SK-N-SH treated with all-trans-retinoic acid at 6 μM for 48 hours (cell line): Measurements from ENCODE around the gene OR51B6.
A peak's percentile ranks its signal among the peaks of the same experiment; 100 is the strongest.
"Not testable (repeated sequence)": the region's sequence is repeated elsewhere in the genome, so short reads cannot be mapped to it uniquely, and the experiment has no call there.

Experiments used
- ATAC-seq: fragments of 200-7000 bp; cut with Tn5 transposase; 3 replicates; pipeline ENCODE4 v1.9.1; 2020; ENCODE audit warnings: mild to moderate bottlenecking, moderate library complexity
- ARNTL ChIP-seq: fragments of 450-650 bp; formaldehyde crosslinking; IDR thresholded peaks from 2 replicates; pipeline ENCODE4 v1.5.0; 2020; ENCODE audit warnings: low read depth, mild to moderate bottlenecking, moderate library complexity, borderline replicate concordance
- BACH2 ChIP-seq: fragments of 250-450 bp; sonication (Bioruptor Pico); IDR thresholded peaks from 2 replicates; pipeline ENCODE4 v1.9.0; 2021; ENCODE audit warnings: mild to moderate bottlenecking, borderline replicate concordance
- CREB5 ChIP-seq: fragments of 250-450 bp; sonication (Bioruptor Pico); IDR thresholded peaks from 2 replicates; pipeline ENCODE4 v1.5.1; 2020; ENCODE audit warnings: low read depth, mild to moderate bottlenecking, moderate library complexity
- CSDC2 ChIP-seq: fragments of 250-450 bp; sonication (Bioruptor Pico); IDR thresholded peaks from 2 replicates; pipeline ENCODE4 v1.5.0; 2020; ENCODE audit warnings: mild to moderate bottlenecking, moderate library complexity
- CSRNP3 ChIP-seq: fragments of 250-450 bp; sonication (Bioruptor Pico); IDR thresholded peaks from 2 replicates; pipeline ENCODE4 v1.5.1; 2021; ENCODE audit warnings: mild to moderate bottlenecking, moderate library complexity
- ESRRG ChIP-seq: fragments of 250-450 bp; sonication (Bioruptor Pico); IDR thresholded peaks from 2 replicates; pipeline ENCODE4 v1.6.1; 2021; ENCODE audit warnings: mild to moderate bottlenecking
- ISL1 ChIP-seq: fragments of 250-450 bp; sonication (Bioruptor Pico); IDR thresholded peaks from 2 replicates; pipeline ENCODE4 v2.1.2; 2022; ENCODE audit warnings: mild to moderate bottlenecking, moderate library complexity
- OSR1 ChIP-seq: fragments of 250-450 bp; sonication (Bioruptor Pico); IDR thresholded peaks from 2 replicates; pipeline ENCODE4 v1.8.0; 2022; ENCODE audit warnings: moderate library complexity, mild to moderate bottlenecking, inconsistent platforms
- PATZ1 ChIP-seq: fragments of 250-450 bp; sonication (Bioruptor Pico); IDR thresholded peaks from 2 replicates; pipeline ENCODE4 v1.8.0; 2020; ENCODE audit warnings: mild to moderate bottlenecking, moderate library complexity, borderline replicate concordance
- PPARA ChIP-seq: fragments of 250-450 bp; sonication (Bioruptor Pico); IDR thresholded peaks from 2 replicates; pipeline ENCODE4 v1.5.0; 2020; ENCODE audit warnings: mild to moderate bottlenecking, borderline replicate concordance
- RARB ChIP-seq: fragments of 250-450 bp; sonication (Bioruptor Pico); IDR thresholded peaks from 2 replicates; pipeline ENCODE4 v1.8.0; 2021; ENCODE audit warnings: mild to moderate bottlenecking, moderate library complexity
- SNAI2 ChIP-seq: fragments of 250-450 bp; sonication (Bioruptor Pico); IDR thresholded peaks from 2 replicates; pipeline ENCODE4 v1.5.0; 2020; ENCODE audit warnings: mild to moderate bottlenecking, moderate library complexity
- TCF4 ChIP-seq: fragments of 250-450 bp; sonication (Bioruptor Pico); IDR thresholded peaks from 2 replicates; pipeline ENCODE4 v1.8.0; 2021; ENCODE audit warnings: mild to moderate bottlenecking, moderate library complexity, borderline replicate concordance
- TOX ChIP-seq: fragments of 250-450 bp; sonication (Bioruptor Pico); IDR thresholded peaks from 2 replicates; pipeline ENCODE4 v1.8.0; 2021; ENCODE audit warnings: mild to moderate bottlenecking, moderate library complexity, borderline replicate concordance
- TSHZ2 ChIP-seq: fragments of 250-450 bp; sonication (Bioruptor Pico); IDR thresholded peaks from 2 replicates; pipeline ENCODE4 v1.5.0; 2020; ENCODE audit warnings: mild to moderate bottlenecking, moderate library complexity
- ZC3H10 ChIP-seq: fragments of 250-450 bp; sonication (Bioruptor Pico); IDR thresholded peaks from 2 replicates; pipeline ENCODE4 v1.5.1; 2021; ENCODE audit warnings: mild to moderate bottlenecking, moderate library complexity
- ZNF565 ChIP-seq: fragments of 450-650 bp; formaldehyde crosslinking; conservative IDR thresholded peaks from 2 replicates; pipeline ENCODE4 v1.5.0; 2020; ENCODE audit warnings: low read depth, mild to moderate bottlenecking, moderate library complexity
- ZNF70 ChIP-seq: fragments of 450-650 bp; formaldehyde crosslinking; IDR thresholded peaks from 2 replicates; pipeline ENCODE4 v1.5.0; 2020; ENCODE audit warnings: mild to moderate bottlenecking, moderate library complexity
- ZNF8 ChIP-seq: fragments of 450-650 bp; formaldehyde crosslinking; IDR thresholded peaks from 2 replicates; pipeline ENCODE4 v1.5.0; 2020; ENCODE audit warnings: mild to moderate bottlenecking, moderate library complexity

OR51B6 gene

GRCh38 chr11:5363679-5364078, 12.4 kb downstream of the OR51B6 start:
- no peak for ATAC-seq
- TF ChIP-seq ESRRG, result no peak
- TF ChIP-seq TCF4, result no peak
- no peak for TF ChIP-seq ZNF565 (CRISPR knock-in tag)
- no peak for TF ChIP-seq TOX
- TF ChIP-seq ZNF8 (CRISPR knock-in tag), result no peak
- no peak for TF ChIP-seq ZNF70 (CRISPR knock-in tag)
- no peak for TF ChIP-seq ZC3H10 (CRISPR knock-in tag)
- TF ChIP-seq PPARA (CRISPR knock-in tag), result no peak
- TF ChIP-seq ARNTL (CRISPR knock-in tag), result no peak
- TF ChIP-seq OSR1, result no peak
- no peak for TF ChIP-seq BACH2 (CRISPR knock-in tag)
- no peak for TF ChIP-seq ISL1 (CRISPR knock-in tag)
- no peak for TF ChIP-seq CSDC2 (CRISPR knock-in tag)
- TF ChIP-seq CSRNP3 (CRISPR knock-in tag), result no peak

- TF ChIP-seq CSRNP3 (CRISPR knock-in tag), result no peak
- TF ChIP-seq TOX, result no peak
- no peak for TF ChIP-seq CREB5 (CRISPR knock-in tag)
- no peak for TF ChIP-seq CSDC2 (CRISPR knock-in tag)
- TF ChIP-seq ARNTL (CRISPR knock-in tag), result no peak
- TF ChIP-seq SNAI2 (CRISPR knock-in tag), result no peak
- no peak for TF ChIP-seq ISL1 (CRISPR knock-in tag)
- TF ChIP-seq PATZ1, result no peak
- TF ChIP-seq TSHZ2 (CRISPR knock-in tag), result no peak
- peak; percentile 54 for ATAC-seq
Measured at GRCh38 chr11:5364214-5364613, 12.9 kb downstream of the OR51B6 start.

- not testable (repeated sequence) for ATAC-seq
Measured at GRCh38 chr11:5366365-5366764, 15.1 kb downstream of the OR51B6 start.

GRCh38 chr11:5366856-5367255, 15.5 kb downstream of the OR51B6 start:
- TF ChIP-seq BACH2 (CRISPR knock-in tag) (no peak), RARB (CRISPR knock-in tag) (no peak)
- ATAC-seq, result peak; percentile 33
